B cell (primary cell): ENCODE data around the gene DDHD1. TPM values are rescaled to one million over a fixed set of nuclear protein-coding genes. Genes with fewer than 3 reads are reported as not detected.

ENCODE experiments used
- ATAC-seq: fragments of 200-7000 bp; cut with Tn5 transposase; one replicate; pipeline ENCODE4 v1.10.0; 2021; ENCODE audit warnings: low read depth, mild to moderate bottlenecking, moderate number of reproducible peaks, moderate library complexity
- CTCF ChIA-PET: fragments of 350-600 bp; sonication (Branson Sonifier 250); formaldehyde crosslinking; loops from one replicate; lab custom pipeline; 2021; ENCODE audit warnings: antibody characterized with exemption, inconsistent platforms; lab: Charles Lee
- POLR2A ChIA-PET: fragments of 350-600 bp; sonication (Branson Sonifier 250); formaldehyde crosslinking; loops from one replicate; lab custom pipeline; 2021; ENCODE audit warnings: antibody characterized with exemption; lab: Charles Lee
- DNase-seq: peaks from one replicate; pipeline ENCODE4 v3.0.0; 2013
- H2AFZ ChIP-seq: 2 replicates; pipeline ENCODE4 v1.6.1; 2012; ENCODE audit warnings: mild to moderate bottlenecking, low read depth, low read length; ENCODE audit not compliant: insufficient read depth, poor library complexity, severe bottlenecking
- H3K27ac ChIP-seq, 2 donors: 1 replicate in 1 of 2; 2 replicates in 1 of 2; pipeline ENCODE4 v1.5.1; 2012 to 2013; ENCODE audit warnings: low read length in 2 of 2, mild to moderate bottlenecking in 2 of 2, moderate library complexity in 1 of 2
- H3K27me3 ChIP-seq, 4 experiments: fragments of 200-600 bp in 1 of 4; sonication (generic) in 1 of 4; replicated peaks in 1 of 4; 1 replicate in 2 of 4; 2 replicates in 2 of 4; pipeline versions ENCODE4 v1.6.1 to v1.7.0; 2013 to 2016; ENCODE audit warnings: low read length in 3 of 4, mild to moderate bottlenecking in 2 of 4, mixed read lengths in 1 of 4, moderate library complexity in 1 of 4; ENCODE audit not compliant: insufficient read depth in 4 of 4, control insufficient read depth in 3 of 4; ENCODE audit errors: control extremely low read depth in 1 of 4
- H3K36me3 ChIP-seq, 2 experiments: replicated peaks in 1 of 2; 1 replicate in 1 of 2; 2 replicates in 1 of 2; pipeline versions ENCODE4 v1.6.1 to v1.7.1; 2013; ENCODE audit warnings: low read length in 1 of 2; ENCODE audit not compliant: insufficient read depth in 2 of 2, control insufficient read depth in 1 of 2; ENCODE audit errors: control extremely low read depth in 1 of 2, extremely low read depth in 1 of 2
- H3K4me1 ChIP-seq, 2 donors: fragments of 200-600 bp in 1 of 2; sonication (generic) in 1 of 2; 1 replicate in 1 of 2; 2 replicates in 1 of 2; pipeline versions ENCODE4 v1.5.1 to v1.6.1; 2013 to 2017; ENCODE audit warnings: low read length in 2 of 2; ENCODE audit not compliant: control insufficient read depth in 2 of 2, insufficient read depth in 2 of 2
- H3K4me2 ChIP-seq: replicated peaks from 2 replicates; pipeline ENCODE3; 2012; ENCODE audit warnings: mild to moderate bottlenecking, low read depth, low read length; ENCODE audit not compliant: poor library complexity, severe bottlenecking
- H3K4me3 ChIP-seq, 5 experiments: fragments of 200-600 bp in 1 of 5; sonication (generic) in 1 of 5; 1 replicate in 3 of 5; 2 replicates in 2 of 5; pipeline versions ENCODE4 v1.5.1 to v1.7.0; 2011 to 2016; ENCODE audit warnings: low read length in 4 of 5, mild to moderate bottlenecking in 4 of 5, low read depth in 2 of 5, control low read depth in 1 of 5, moderate library complexity in 1 of 5; ENCODE audit not compliant: insufficient read depth in 1 of 5; ENCODE audit errors: control extremely low read depth in 1 of 5, extremely low read depth in 1 of 5
- H3K79me2 ChIP-seq: fragments of 200-600 bp; sonication (generic); one replicate; pipeline ENCODE4 v1.6.0; 2016; ENCODE audit warnings: low read length; ENCODE audit not compliant: control insufficient read depth, insufficient read depth
- H3K9ac ChIP-seq: fragments of 200-600 bp; sonication (generic); 2 replicates; pipeline ENCODE4 v1.6.1; 2017; ENCODE audit warnings: mild to moderate bottlenecking, low read length, moderate library complexity
- H3K9me3 ChIP-seq, 3 donors: one replicate each; pipeline versions ENCODE4 v1.6.1 to v1.7.1; 2013; ENCODE audit warnings: low read length in 2 of 3; ENCODE audit not compliant: control insufficient read depth in 2 of 3, insufficient read depth in 1 of 3; ENCODE audit errors: control extremely low read depth in 1 of 3
- H4K20me1 ChIP-seq: 2 replicates; pipeline ENCODE4 v1.6.0; 2012; ENCODE audit warnings: mild to moderate bottlenecking, low read length; ENCODE audit not compliant: insufficient read depth, control insufficient read depth, poor library complexity, severe bottlenecking
- H3K27ac Mint-ChIP-seq: one replicate; pipeline ENCODE4 v1.8.0; 2021; ENCODE audit warnings: mixed read lengths
- H3K27me3 Mint-ChIP-seq: one replicate; pipeline ENCODE4 v1.8.0; 2021; ENCODE audit warnings: mixed read lengths
- H3K4me1 Mint-ChIP-seq: one replicate; pipeline ENCODE4 v1.8.0; 2021; ENCODE audit warnings: mixed read lengths
- H3K4me3 Mint-ChIP-seq: one replicate; pipeline ENCODE4 v1.8.0; 2021; ENCODE audit warnings: mixed read lengths
- H3K9me3 Mint-ChIP-seq: one replicate; pipeline ENCODE4 v1.8.0; 2022; ENCODE audit warnings: mixed read lengths; ENCODE audit not compliant: insufficient read depth
- EZH2 ChIP-seq: IDR thresholded peaks from 2 replicates; pipeline ENCODE4 v1.6.1; 2012; ENCODE audit warnings: borderline replicate concordance, low read depth, mild to moderate bottlenecking, moderate library complexity, low read length; ENCODE audit not compliant: insufficient read depth, poor library complexity, severe bottlenecking
- WGBS: methylation state at CpG from one replicate; pipeline ENCODE4 v1.1.5; 2013; ENCODE audit warnings: missing lambda C conversion rate; ENCODE audit not compliant: insufficient coverage; 5-methylcytosine and 5-hydroxymethylcytosine counted together
- intact Hi-C: fragments of 100-400 bp; cut with micrococcal nuclease; formaldehyde crosslinking; loops from one replicate; pipeline ENCODE4 v1.10.0; 2022
- polyA plus RNA-seq: library from polyadenylated mRNA; depleted of rRNA; stranded (reverse); fragments of >200 nt; gene quantifications from 2 replicates; pipeline ENCODE4 v1.2.3, GENCODE V29; 2012
- total RNA-seq, 2 donors: library from RNA; stranded (reverse); fragments of 120-200 nt in 1 of 2; gene quantifications; 1 replicate in 1 of 2; 2 replicates in 1 of 2; pipeline versions ENCODE4 v1.2.3 to v1.2.4, GENCODE V29; 2013 to 2022
- TF ChIP-seq, protein P1 (sequence below): fragments of 200-600 bp; IDR thresholded peaks from one replicate; pipeline ENCODE4 v1.8.0; 2022; ENCODE audit warnings: antibody characterized with exemption, mild to moderate bottlenecking

DDHD1 gene
- total and polyA plus RNA-seq, 2 donors (not counting 1 experiment from before 2014, with no cell fraction given): 7.1 to 75.4 TPM

- Histone ChIP-seq H3K27me3 (no peaks in the 10 kb centered on the region), H3K9ac (no peak overlapping the region), H3K9me3 (no peaks in the 10 kb centered on the region), H3K4me1 (no peaks in the 10 kb centered on the region), H3K79me2 (no peaks in the 10 kb centered on the region), H3K4me3 (no peak overlapping the region), H4K20me1 (no peaks in the 10 kb centered on the region), H3K36me3 (no peaks in the 10 kb centered on the region), H2AFZ (no peak overlapping the region), H3K4me2 (no peak overlapping the region), H3K27ac (no peak overlapping the region)
- no peak for DNase-seq
- TF ChIP-seq, protein P1, sequence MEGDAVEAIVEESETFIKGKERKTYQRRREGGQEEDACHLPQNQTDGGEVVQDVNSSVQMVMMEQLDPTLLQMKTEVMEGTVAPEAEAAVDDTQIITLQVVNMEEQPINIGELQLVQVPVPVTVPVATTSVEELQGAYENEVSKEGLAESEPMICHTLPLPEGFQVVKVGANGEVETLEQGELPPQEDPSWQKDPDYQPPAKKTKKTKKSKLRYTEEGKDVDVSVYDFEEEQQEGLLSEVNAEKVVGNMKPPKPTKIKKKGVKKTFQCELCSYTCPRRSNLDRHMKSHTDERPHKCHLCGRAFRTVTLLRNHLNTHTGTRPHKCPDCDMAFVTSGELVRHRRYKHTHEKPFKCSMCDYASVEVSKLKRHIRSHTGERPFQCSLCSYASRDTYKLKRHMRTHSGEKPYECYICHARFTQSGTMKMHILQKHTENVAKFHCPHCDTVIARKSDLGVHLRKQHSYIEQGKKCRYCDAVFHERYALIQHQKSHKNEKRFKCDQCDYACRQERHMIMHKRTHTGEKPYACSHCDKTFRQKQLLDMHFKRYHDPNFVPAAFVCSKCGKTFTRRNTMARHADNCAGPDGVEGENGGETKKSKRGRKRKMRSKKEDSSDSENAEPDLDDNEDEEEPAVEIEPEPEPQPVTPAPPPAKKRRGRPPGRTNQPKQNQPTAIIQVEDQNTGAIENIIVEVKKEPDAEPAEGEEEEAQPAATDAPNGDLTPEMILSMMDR: no peak
- TF ChIP-seq EZH2: no peak
- Mint-ChIP-seq H3K4me3 (no peak overlapping the region), H3K4me1 (no peaks in the 10 kb centered on the region), H3K9me3 (no peaks in the 10 kb centered on the region), H3K27me3 (no peaks in the 10 kb centered on the region), H3K27ac (no peak overlapping the region)
- no peak for ATAC-seq
- intact Hi-C loops: no loop called here
- WGBS: 95% methylated on average over 8 of the region's 9 CpGs
- POLR2A ChIA-PET: no interaction called here
- CTCF ChIA-PET: no interaction called here
These were observed 15.7 kb upstream of the DDHD1 start for GRCh38 chr14:53168786-53169185.

DNA sequence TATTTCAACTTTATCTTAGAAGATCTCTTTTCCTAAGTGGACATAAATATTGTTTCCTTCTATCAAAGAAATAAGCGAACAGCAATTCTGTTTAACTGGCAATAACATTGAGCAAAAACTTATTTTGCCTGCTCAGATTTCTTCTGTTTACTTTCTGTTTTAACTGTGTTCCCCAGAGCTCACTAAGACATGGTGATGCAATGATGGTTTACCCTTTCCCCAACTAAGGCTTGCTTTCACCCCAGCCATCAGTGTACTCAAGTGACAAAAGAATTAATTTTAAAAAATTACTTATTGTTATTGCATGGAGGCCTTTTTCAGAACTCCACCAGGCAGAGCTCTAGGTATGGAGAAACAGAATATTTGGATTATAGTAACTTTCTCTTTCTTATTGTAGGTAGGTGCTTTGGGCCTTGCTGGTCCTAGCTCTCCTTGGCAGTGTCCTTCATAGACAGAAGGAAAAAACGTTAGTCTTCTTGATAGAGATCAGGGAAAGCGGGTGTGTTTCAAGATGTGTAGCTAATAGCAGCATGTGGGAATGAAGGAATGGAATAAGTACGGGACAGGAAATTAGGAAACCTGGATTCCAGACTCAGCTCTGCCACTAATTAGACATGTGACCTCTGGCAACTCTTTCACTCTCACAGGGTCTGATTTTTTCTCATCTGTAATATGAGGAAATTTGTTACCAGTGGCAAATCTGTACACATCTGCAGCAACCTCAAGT lies 14.6 kb upstream of the DDHD1 start:
- no peak overlapping the region for H3K27ac ChIP-seq
- CTCF ChIA-PET: no interaction called here
- H3K9ac ChIP-seq: no peak overlapping the region
- H3K4me2 ChIP-seq: no peak overlapping the region
- H3K79me2 ChIP-seq: no peaks in the 10 kb centered on the region
- no peaks in the 10 kb centered on the region for H3K36me3 ChIP-seq
- H2AFZ ChIP-seq: no peak overlapping the region
- no peaks in the 10 kb centered on the region for H3K4me1 ChIP-seq
- H3K4me3 Mint-ChIP-seq: no peak overlapping the region
- intact Hi-C loops: no loop called here
- H3K4me3 ChIP-seq: no peak overlapping the region
- no peaks in the 10 kb centered on the region for H3K9me3 ChIP-seq
- H4K20me1 ChIP-seq: no peaks in the 10 kb centered on the region
- DNase-seq (no peak), ATAC-seq (no peak)
- peaks cover 2% of the 10 kb centered on the region for H3K9me3 Mint-ChIP-seq
- POLR2A ChIA-PET: no interaction called here
- H3K4me1 Mint-ChIP-seq: no peaks in the 10 kb centered on the region
- no peak overlapping the region for H3K27ac Mint-ChIP-seq
- no peaks in the 10 kb centered on the region for H3K27me3 ChIP-seq
- 96% methylated on average over 3 of the region's 4 CpGs for WGBS
- H3K27me3 Mint-ChIP-seq: no peaks in the 10 kb centered on the region
- TF ChIP-seq, protein P1: no peak
- no peak for TF ChIP-seq EZH2
